ENCODE data around the gene IL36G. TPM values are rescaled to one million over a fixed set of nuclear protein-coding genes. Genes with fewer than 3 reads are reported as not detected.

The IL36G gene
- total and polyA plus RNA-seq, 9 of the 15 experiments (the other 6 are each of a cell fraction or from before 2014, with no cell fraction given), result not detected

GRCh38 chr2:113034016-113034415 lies 56.2 kb downstream of the IL36G start (continued):
- TF ChIP-seq ZFX (CRISPR knock-in tag; IDR thresholded peaks at IDR 0.05) (no peak), ELF1 (tag; IDR thresholded peaks at IDR 0.05) (no peak), POLR2A (conservative IDR thresholded peaks at IDR 0.05) (no peak), XRCC4 (IDR thresholded peaks at IDR 0.05; ENCODE audit: extremely low read depth, insufficient read depth, insufficient read length) (no peak), ZBTB43 (CRISPR knock-in tag; IDR thresholded peaks at IDR 0.05) (no peak), GTF2E2 (tag; IDR thresholded peaks at IDR 0.05) (no peak), TSC22D4 (tag; IDR thresholded peaks at IDR 0.05) (no peak), ZNF561 (CRISPR knock-in tag; conservative IDR thresholded peaks at IDR 0.05) (no peak), ZNF408 (CRISPR knock-in tag; IDR thresholded peaks at IDR 0.05; ENCODE audit: low read depth) (no peak), USF2 (CRISPR knock-in tag; IDR thresholded peaks at IDR 0.05) (no peak), CREBBP (IDR thresholded peaks at IDR 0.05; ENCODE audit: low read depth, low read length) (no peak), ZNF41 (CRISPR knock-in tag; conservative IDR thresholded peaks at IDR 0.05) (no peak), EP400 (IDR thresholded peaks at IDR 0.05) (no peak; the same call in 1 of the 2 replicates), ZNF79 (CRISPR knock-in tag; IDR thresholded peaks at IDR 0.05; ENCODE audit: low read depth) (no peak), GMEB1 (CRISPR knock-in tag; IDR thresholded peaks at IDR 0.05) (no peak), PKNOX1 (IDR thresholded peaks at IDR 0.05) (no peak), KHSRP (IDR thresholded peaks at IDR 0.05) (no peak), HDGF (IDR thresholded peaks at IDR 0.05) (no peak), TAL1 (IDR thresholded peaks at IDR 0.05) (peak; percentile 93), DDX20 (tag; IDR thresholded peaks at IDR 0.05; ENCODE audit: low read depth) (no peak), PML (IDR thresholded peaks at IDR 0.05; ENCODE audit: low read length) (peak; percentile 50; the same call in 1 of the 2 replicates), ZNF277 (CRISPR knock-in tag; IDR thresholded peaks at IDR 0.05; ENCODE audit: borderline replicate concordance) (no peak), ZNF384 (IDR thresholded peaks at IDR 0.05; ENCODE audit: low read depth, low read length) (no peak), MIER1 (IDR thresholded peaks at IDR 0.05; ENCODE audit: low read depth) (no peak), SMAD2 (IDR thresholded peaks at IDR 0.05; ENCODE audit: low read depth, low read length) (no peak)

Measured in K562 (cell line).